ENCODE data around the gene NPR3. TPM values are rescaled to one million over a fixed set of nuclear protein-coding genes. Genes with fewer than 3 reads are reported as not detected.
A peak's percentile ranks its signal among the peaks of the same experiment; 100 is the strongest.

The NPR3 gene
- total RNA-seq, 1 donor from 2014 or later: 35.8 TPM

DNA sequence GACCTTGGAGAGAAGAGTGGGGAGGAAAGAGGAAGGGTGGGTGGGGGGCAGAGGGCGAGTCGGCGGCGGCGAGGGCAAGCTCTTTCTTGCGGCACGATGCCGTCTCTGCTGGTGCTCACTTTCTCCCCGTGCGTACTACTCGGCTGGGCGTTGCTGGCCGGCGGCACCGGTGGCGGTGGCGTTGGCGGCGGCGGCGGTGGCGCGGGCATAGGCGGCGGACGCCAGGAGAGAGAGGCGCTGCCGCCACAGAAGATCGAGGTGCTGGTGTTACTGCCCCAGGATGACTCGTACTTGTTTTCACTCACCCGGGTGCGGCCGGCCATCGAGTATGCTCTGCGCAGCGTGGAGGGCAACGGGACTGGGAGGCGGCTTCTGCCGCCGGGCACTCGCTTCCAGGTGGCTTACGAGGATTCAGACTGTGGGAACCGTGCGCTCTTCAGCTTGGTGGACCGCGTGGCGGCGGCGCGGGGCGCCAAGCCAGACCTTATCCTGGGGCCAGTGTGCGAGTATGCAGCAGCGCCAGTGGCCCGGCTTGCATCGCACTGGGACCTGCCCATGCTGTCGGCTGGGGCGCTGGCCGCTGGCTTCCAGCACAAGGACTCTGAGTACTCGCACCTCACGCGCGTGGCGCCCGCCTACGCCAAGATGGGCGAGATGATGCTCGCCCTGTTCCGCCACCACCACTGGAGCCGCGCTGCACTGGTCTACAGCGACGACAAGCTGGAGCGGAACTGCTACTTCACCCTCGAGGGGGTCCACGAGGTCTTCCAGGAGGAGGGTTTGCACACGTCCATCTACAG lies 760 bp downstream of the NPR3 start:
- H3K9me3 ChIP-seq: no peaks in the 10 kb centered on the region
- peak; percentile 54 for DNase-seq
- intact Hi-C loops (cut with DNase I): no loop called here
- TF ChIP-seq, protein P1, sequence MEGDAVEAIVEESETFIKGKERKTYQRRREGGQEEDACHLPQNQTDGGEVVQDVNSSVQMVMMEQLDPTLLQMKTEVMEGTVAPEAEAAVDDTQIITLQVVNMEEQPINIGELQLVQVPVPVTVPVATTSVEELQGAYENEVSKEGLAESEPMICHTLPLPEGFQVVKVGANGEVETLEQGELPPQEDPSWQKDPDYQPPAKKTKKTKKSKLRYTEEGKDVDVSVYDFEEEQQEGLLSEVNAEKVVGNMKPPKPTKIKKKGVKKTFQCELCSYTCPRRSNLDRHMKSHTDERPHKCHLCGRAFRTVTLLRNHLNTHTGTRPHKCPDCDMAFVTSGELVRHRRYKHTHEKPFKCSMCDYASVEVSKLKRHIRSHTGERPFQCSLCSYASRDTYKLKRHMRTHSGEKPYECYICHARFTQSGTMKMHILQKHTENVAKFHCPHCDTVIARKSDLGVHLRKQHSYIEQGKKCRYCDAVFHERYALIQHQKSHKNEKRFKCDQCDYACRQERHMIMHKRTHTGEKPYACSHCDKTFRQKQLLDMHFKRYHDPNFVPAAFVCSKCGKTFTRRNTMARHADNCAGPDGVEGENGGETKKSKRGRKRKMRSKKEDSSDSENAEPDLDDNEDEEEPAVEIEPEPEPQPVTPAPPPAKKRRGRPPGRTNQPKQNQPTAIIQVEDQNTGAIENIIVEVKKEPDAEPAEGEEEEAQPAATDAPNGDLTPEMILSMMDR (IDR thresholded peaks at IDR 0.05): no peak
- ATAC-seq: peak; percentile 34 to 35
- no peaks in the 10 kb centered on the region for H3K36me3 ChIP-seq
- H3K27ac ChIP-seq: peak overlapping the region; percentile 57
- peaks cover 38% of the 10 kb centered on the region for H3K27me3 ChIP-seq (ENCODE audit: low read depth)
- peak overlapping the region; percentile 74 for H3K4me3 ChIP-seq
- H3K4me1 ChIP-seq: peaks cover 35% of the 10 kb centered on the region

DNA sequence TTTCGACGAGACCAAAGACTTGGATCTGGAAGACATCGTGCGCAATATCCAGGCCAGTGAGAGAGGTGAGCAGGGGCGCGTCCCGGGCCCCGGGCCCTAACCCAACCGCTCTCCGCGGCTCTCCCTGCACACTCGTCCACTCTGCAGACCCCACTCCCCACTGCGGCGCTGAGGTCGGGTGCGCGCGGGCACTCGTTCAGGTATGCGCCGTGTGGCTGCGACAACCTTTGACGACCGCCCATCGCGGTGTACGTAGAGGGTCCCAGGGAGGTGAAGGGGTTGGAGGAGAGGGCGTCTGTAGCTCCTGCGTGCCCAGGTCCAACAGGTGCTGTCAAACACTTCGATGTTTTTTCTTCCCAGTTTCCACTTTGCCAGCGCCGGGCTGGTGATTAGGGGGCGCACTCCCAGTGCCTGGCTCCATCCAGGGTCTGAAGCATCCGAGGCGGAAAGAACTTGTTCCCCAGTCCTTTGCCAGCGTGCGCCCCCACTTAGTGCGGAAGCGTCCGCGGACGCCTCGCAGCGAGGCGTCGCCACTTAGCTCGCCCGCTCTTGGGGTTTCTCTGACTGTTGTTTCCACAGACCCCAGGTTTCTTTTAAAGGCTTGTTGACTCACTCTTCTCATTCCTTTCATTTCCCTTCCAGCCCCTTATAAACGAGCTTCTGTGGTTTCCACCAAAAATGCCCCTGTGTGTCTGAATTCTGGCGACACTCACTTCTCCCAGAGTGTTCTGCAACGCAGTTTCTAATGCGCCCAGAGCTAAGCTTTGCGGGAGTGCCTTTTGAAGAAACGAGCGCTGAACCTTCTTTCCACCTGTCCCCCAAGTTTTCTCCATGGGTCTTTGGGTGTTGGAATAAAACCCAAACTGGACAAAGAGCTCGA lies 1.6 kb downstream of the NPR3 start:
- Histone ChIP-seq H3K27ac (peak overlapping the region; percentile 57), H3K9me3 (no peaks in the 10 kb centered on the region), H3K36me3 (no peaks in the 10 kb centered on the region), H3K27me3 (ENCODE audit: low read depth) (peaks cover 38% of the 10 kb centered on the region), H3K4me1 (peaks cover 35% of the 10 kb centered on the region), H3K4me3 (peak overlapping the region; percentile 74)
- TF ChIP-seq, protein P1 (IDR thresholded peaks at IDR 0.05): no peak
- no peak for ATAC-seq
- DNase-seq: no peak
- intact Hi-C loops (cut with DNase I): no loop called here

DNA sequence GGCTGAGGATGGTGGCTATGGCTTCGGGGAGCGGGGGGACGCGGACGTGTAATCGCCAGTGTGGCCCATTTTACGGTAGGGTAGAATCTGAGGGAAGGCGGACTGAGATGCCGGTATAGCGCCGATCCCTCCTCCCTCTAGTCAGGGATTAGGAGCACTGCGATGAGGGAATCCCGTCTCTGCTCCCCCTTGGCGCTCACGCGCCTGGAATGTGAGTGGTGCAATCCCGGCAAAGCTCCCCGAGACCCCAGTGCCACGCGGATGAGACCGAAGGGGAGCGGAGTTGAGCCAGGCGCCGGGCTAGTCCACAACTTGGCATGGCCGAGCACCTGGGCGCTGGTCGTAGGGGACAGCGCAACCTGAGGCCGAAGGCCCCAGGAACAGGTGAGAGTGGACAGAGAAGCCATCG lies 2.2 kb downstream of the NPR3 start:
- TF ChIP-seq, protein P1 (IDR thresholded peaks at IDR 0.05): no peak
- ATAC-seq (peak in 1 of 2 donors; percentile 1), DNase-seq (no peak)
- peaks cover 35% of the 10 kb centered on the region for H3K4me1 ChIP-seq
- peaks cover 38% of the 10 kb centered on the region for H3K27me3 ChIP-seq (ENCODE audit: low read depth)
- intact Hi-C loops (cut with DNase I): no loop called here
- H3K9me3 ChIP-seq: no peaks in the 10 kb centered on the region
- H3K36me3 ChIP-seq: no peaks in the 10 kb centered on the region
- H3K4me3 ChIP-seq: peak overlapping the region; percentile 74
- H3K27ac ChIP-seq: peak overlapping the region; percentile 53

DNA sequence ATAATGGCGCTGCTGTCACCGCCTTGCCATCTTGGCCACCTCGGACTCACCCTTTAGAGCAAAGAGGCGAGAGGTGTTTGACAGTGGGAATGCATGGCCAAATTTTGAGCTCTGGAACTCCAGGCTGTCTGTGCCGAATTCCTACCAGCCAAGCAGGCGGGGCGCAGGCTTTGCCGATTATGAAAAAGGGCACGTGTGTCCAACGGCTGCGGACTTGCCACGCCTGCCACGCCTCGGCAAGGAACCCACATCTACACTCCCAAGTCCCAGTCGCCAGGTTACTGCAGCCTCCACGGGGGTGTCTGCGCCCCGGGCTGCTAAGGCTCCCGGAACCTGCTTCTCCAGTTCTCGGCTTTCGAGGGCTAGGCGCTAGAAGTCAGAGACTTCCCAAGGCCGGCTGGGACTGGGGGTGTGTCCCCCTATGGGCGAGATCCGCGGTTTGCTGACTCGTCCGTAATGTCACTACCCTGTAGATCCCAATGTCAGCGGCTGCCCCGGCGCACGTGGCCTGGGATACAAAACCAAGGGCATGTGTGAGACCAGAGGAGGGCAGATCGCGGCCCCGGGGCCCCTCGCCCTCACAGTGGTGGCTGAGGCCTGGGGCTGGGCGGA lies 2.8 kb downstream of the NPR3 start:
- intact Hi-C loops (cut with DNase I): no loop called here
- TF ChIP-seq, protein P1 (IDR thresholded peaks at IDR 0.05): no peak
- Histone ChIP-seq H3K27me3 (ENCODE audit: low read depth) (peaks cover 38% of the 10 kb centered on the region), H3K4me3 (peak overlapping the region; percentile 74), H3K27ac (peak overlapping the region; percentile 53), H3K4me1 (peaks cover 35% of the 10 kb centered on the region), H3K9me3 (peaks cover 2% of the 10 kb centered on the region), H3K36me3 (no peaks in the 10 kb centered on the region)
- ATAC-seq (peak; percentile 58 to 60), DNase-seq (peak; percentile 60)

DNA sequence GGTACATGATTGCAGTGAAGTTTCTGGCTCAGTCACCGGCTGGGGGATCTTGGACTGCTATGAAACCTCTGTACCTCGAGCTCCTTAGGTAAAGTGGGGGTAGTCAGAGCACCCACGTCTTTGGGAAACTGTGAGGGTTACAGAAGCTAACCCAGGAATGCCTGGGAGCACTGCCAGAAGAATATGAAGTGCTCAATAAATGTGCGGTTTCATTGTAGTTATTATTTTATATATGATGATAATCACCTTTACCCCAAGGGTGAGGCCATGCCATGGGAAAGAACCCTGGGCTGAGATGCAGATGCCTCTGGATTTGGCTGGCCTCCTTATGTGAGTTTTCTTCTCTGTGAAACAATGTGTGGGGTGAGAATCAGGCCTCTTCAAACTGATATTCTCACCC lies 3.7 kb downstream of the NPR3 start:
- Histone ChIP-seq H3K4me3 (peak overlapping the region; percentile 74), H3K9me3 (peaks cover 6% of the 10 kb centered on the region), H3K36me3 (no peaks in the 10 kb centered on the region), H3K4me1 (peaks cover 35% of the 10 kb centered on the region), H3K27me3 (ENCODE audit: low read depth) (peaks cover 38% of the 10 kb centered on the region), H3K27ac (no peak overlapping the region)
- ATAC-seq (no peak), DNase-seq (no peak)
- TF ChIP-seq, protein P1 (IDR thresholded peaks at IDR 0.05): no peak
- intact Hi-C loops (cut with DNase I): no loop called here

Measured in lower lobe of right lung (tissue), 2 donors.